Measurements from ENCODE around the gene STK32C. TPM values are rescaled to one million over a fixed set of nuclear protein-coding genes. Genes with fewer than 3 reads are reported as not detected.

Gene STK32C
- total and polyA plus RNA-seq, 10 of the 15 experiments (the other 5 are each of a cell fraction or from before 2014, with no cell fraction given), result 1.5 to 18.1 (median 6.4) TPM

- TF ChIP-seq PBX3 (IDR thresholded peaks at IDR 0.05; ENCODE audit: insufficient replicate concordance, low read depth, low read length), result no peak
- TF ChIP-seq POLR2AphosphoS2 (IDR thresholded peaks at IDR 0.05; ENCODE audit: low read depth, low read length), result no peak
Observed at GRCh38 chr10:132302421-132303310, 5.1 kb downstream of the STK32C start (continued).

- SMC1A ChIA-PET (ENCODE audit: uncharacterized antibody, unreplicated experiment), result no interaction called here
- Histone ChIP-seq H3K27me3 (replicated peaks in 1 of 2; ENCODE audit: control insufficient read depth in 2 of 2, insufficient read depth in 2 of 2, low read length in 1 of 2) (peaks cover 2% of the 10 kb centered on the region in 2 experiments; a peak in 2 of 4 replicates), H3K27ac (ENCODE audit: control insufficient read depth, insufficient read depth) (no peak overlapping the region), H2AFZ (ENCODE audit: control insufficient read depth, low read depth, low read length) (no peak overlapping the region), H3K79me2 (ENCODE audit: control insufficient read depth, insufficient read depth, low read length) (no peaks in the 10 kb centered on the region), H3K36me3 (ENCODE audit: control insufficient read depth in 2 of 2, insufficient read depth in 2 of 2, low read length in 1 of 2) (no peaks in the 10 kb centered on the region), H3K4me2 (ENCODE audit: control insufficient read depth, insufficient read depth) (no peak overlapping the region), H3K9me3 (replicated peaks; ENCODE audit: control insufficient read depth, insufficient read depth, low read length) (no peaks in the 10 kb centered on the region; the same call in 2 of the 3 replicates), H4K20me1 (ENCODE audit: control insufficient read depth, insufficient read depth) (no peaks in the 10 kb centered on the region; the same call in 1 of the 2 replicates), H3K4me1 (ENCODE audit: control insufficient read depth, insufficient read depth, low read length) (no peaks in the 10 kb centered on the region), H3K4me3 (no peak overlapping the region), H3K9ac (ENCODE audit: control insufficient read depth, insufficient read depth, low read length) (no peak overlapping the region)
- FAIRE-seq (no peak), DNase-seq (ENCODE audit: low read depth, low spot score) (no peak), ATAC-seq (no peak)
- in situ Hi-C loops (cut with MboI) (no loop called here), intact Hi-C loops (cut with micrococcal nuclease; ENCODE audit: unreplicated experiment) (no loop called here)
- WGBS (ENCODE audit: insufficient coverage, insufficient replicate concordance, low lambda C conversion rate, missing lambda C conversion rate), result 52% methylated on average over 38 of the region's 38 CpGs
- POLR2A ChIA-PET, result no interaction called here
- RAD21 ChIA-PET (ENCODE audit: unreplicated experiment), result no interaction called here
- no TSS peak for BruUV-seq (replicated peaks)
- CTCF ChIA-PET, result interaction anchor here (1.0 kb wide), 1 partner anchor 54 kb away, joined by 3 read pairs; no protein-coding TSS in a partner anchor
- TF ChIP-seq EZH2 (IDR thresholded peaks at IDR 0.05; ENCODE audit: borderline replicate concordance, control insufficient read depth, low read depth, low read length), result no peak
- no peak for TF ChIP-seq JUND (IDR thresholded peaks at IDR 0.05; ENCODE audit: low read depth, low read length)
- no peak for TF ChIP-seq RELB (IDR thresholded peaks at IDR 0.05; ENCODE audit: low read depth)
- TF ChIP-seq NFYA (IDR thresholded peaks at IDR 0.05; ENCODE audit: borderline replicate concordance, low read depth, low read length), result no peak
- TF ChIP-seq MXI1 (IDR thresholded peaks at IDR 0.05; ENCODE audit: low read depth, low read length), result no peak
- no peak for TF ChIP-seq MTA2 (IDR thresholded peaks at IDR 0.05; ENCODE audit: low read depth)
- no peak for TF ChIP-seq ZBED1 (IDR thresholded peaks at IDR 0.05; ENCODE audit: borderline replicate concordance)
- no peak for TF ChIP-seq MYC (IDR thresholded peaks at IDR 0.05; ENCODE audit: insufficient read depth, insufficient read length, insufficient replicate concordance, low read length, severe bottlenecking)
- TF ChIP-seq SUZ12 (IDR thresholded peaks at IDR 0.05; ENCODE audit: unreplicated experiment), result no peak
- no peak for TF ChIP-seq ZNF622 (IDR thresholded peaks at IDR 0.05)
- no peak for TF ChIP-seq CEBPB (IDR thresholded peaks at IDR 0.05; ENCODE audit: borderline replicate concordance in 1 of 2, low read depth in 2 of 2, low read length in 2 of 2)
Observed at GRCh38 chr10:132301371-132302330, 6.1 kb downstream of the STK32C start.

Measured in GM12878 (cell line).